Glomerular visceral epithelial cell (primary cell): Measurements from ENCODE around the gene MUC16.
"Not testable (repeated sequence)": the region's sequence is repeated elsewhere in the genome, so short reads cannot be mapped to it uniquely, and the experiment has no call there.

Experiments
- DNase-seq: peaks from one replicate; pipeline ENCODE4 v3.0.0-alpha.2; 2016; ENCODE audit errors: extremely low spot score

Gene MUC16

GRCh38 chr19:9009935-9010651 lies at the start of gene MUC16:
TSS of gene MUC16 (minus strand) at chr19:9010409.
- DNase-seq: no peak

- DNase-seq: no peak
Measured at GRCh38 chr19:9058905-9059667, 48.9 kb upstream of the MUC16 start.

- DNase-seq: no peak
Measured at GRCh38 chr19:9057505-9058258, 47.5 kb upstream of the MUC16 start.

GRCh38 chr19:9056131-9056530 lies 45.9 kb upstream of the MUC16 start:
- not testable (repeated sequence) for DNase-seq

GRCh38 chr19:9054765-9055164 lies 44.6 kb upstream of the MUC16 start:
- no peak for DNase-seq

- no peak for DNase-seq
Measured at GRCh38 chr19:9054207-9054606, 44.0 kb upstream of the MUC16 start.

GRCh38 chr19:9053674-9054073 lies 43.5 kb upstream of the MUC16 start:
- not testable (repeated sequence) for DNase-seq

GRCh38 chr19:9052894-9053293 lies 42.7 kb upstream of the MUC16 start:
- DNase-seq: no peak

- DNase-seq: no peak
Measured at GRCh38 chr19:9046694-9047093, 36.5 kb upstream of the MUC16 start.

GRCh38 chr19:9044449-9044848 lies 34.2 kb upstream of the MUC16 start:
- DNase-seq: no peak

GRCh38 chr19:9043524-9043923 lies 33.3 kb upstream of the MUC16 start:
- no peak for DNase-seq

- DNase-seq: no peak
Measured at GRCh38 chr19:9041023-9041422, 30.8 kb upstream of the MUC16 start.

- DNase-seq: no peak
Measured at GRCh38 chr19:9040131-9040530, 29.9 kb upstream of the MUC16 start.

- DNase-seq: no peak
Measured at GRCh38 chr19:9039728-9040127, 29.5 kb upstream of the MUC16 start.

- DNase-seq: no peak
Measured at GRCh38 chr19:9037400-9038062, 27.3 kb upstream of the MUC16 start.

- DNase-seq: no peak
Measured at GRCh38 chr19:9032136-9032631, 22.0 kb upstream of the MUC16 start.

- DNase-seq: no peak
Measured at GRCh38 chr19:9018163-9018875, 8.1 kb upstream of the MUC16 start.

- no peak for DNase-seq
Measured at GRCh38 chr19:9014803-9015202, 4.6 kb upstream of the MUC16 start.

GRCh38 chr19:9013988-9014387 lies 3.8 kb upstream of the MUC16 start:
- no peak for DNase-seq

- no peak for DNase-seq
Measured at GRCh38 chr19:9011875-9012274, 1.7 kb upstream of the MUC16 start.

GRCh38 chr19:9010693-9011092 lies 484 bp upstream of the MUC16 start:
- no peak for DNase-seq
